GF-D8 (cell line): ENCODE results near the gene IGLL5.
"Not testable (repeated sequence)": the region's sequence is repeated elsewhere in the genome, so short reads cannot be mapped to it uniquely, and the experiment has no call there.

ENCODE experiments used
- DNase-seq: peaks from one replicate; lab custom pipeline; 2025; lab: John Stamatoyannopoulos, UW

IGLL5 gene

DNA sequence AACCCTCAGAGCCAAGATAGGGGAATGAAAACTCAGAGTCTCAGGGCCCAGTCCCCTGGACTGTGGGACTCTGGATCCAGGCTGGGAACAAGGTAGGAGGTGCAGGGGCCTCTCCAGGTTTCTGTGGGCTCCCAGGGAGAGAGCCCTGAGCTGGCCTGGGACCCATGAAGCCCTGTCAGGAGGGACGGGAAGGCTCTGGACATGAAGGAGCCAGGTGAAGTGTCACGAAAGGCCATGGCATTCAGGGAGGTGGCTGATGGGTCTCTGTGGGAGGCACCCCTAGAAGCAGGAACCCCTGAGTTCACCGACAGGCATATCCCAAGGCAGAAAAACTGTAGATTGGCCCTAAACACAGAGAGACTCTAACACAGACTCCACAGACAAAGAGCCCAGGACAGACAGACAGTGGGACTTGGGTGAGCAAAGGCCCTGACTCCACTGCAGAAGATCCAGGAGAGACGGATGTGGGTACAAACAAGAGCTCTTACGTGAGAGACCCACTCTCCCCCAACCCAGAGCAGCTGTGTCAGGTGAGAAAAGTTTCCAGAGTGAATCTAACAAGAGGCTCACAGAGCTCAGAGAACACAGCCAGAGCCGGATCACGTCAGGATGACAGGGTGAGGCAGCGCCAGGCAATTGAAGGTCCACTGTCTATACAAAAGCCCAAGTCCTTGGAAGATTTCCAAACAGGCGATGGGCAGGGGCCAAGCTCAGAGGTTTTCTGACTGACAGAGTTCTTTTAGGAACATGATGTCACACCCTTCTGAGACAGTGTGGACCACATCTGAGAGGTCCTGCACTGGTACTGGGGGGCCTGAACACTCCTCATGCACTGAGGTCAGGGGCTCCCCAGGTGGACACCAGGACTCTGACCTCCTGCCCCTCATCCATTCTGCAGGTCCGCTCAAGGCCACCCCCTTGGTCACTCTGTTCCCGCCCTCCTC is 27.4 kb downstream of the IGLL5 start:
- DNase-seq, result no peak

DNA sequence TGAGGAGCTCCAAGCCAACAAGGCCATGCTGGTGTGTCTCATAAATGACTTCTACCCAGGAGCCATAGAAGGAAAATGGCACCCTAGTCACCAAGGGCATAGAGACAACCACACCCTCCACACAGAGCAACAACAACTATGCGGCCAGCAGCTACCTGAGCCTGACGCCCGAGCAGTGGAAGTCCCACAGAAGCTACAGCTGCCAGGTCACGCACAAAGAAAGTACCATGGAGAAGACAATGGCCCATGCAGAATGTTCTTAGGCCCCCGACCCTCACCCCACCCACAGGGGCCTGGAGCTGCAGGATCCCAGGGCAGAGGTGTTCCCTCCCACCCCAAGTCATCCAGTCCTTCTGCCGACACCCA is 28.0 kb downstream of the IGLL5 start:
- DNase-seq, result no peak

DNA sequence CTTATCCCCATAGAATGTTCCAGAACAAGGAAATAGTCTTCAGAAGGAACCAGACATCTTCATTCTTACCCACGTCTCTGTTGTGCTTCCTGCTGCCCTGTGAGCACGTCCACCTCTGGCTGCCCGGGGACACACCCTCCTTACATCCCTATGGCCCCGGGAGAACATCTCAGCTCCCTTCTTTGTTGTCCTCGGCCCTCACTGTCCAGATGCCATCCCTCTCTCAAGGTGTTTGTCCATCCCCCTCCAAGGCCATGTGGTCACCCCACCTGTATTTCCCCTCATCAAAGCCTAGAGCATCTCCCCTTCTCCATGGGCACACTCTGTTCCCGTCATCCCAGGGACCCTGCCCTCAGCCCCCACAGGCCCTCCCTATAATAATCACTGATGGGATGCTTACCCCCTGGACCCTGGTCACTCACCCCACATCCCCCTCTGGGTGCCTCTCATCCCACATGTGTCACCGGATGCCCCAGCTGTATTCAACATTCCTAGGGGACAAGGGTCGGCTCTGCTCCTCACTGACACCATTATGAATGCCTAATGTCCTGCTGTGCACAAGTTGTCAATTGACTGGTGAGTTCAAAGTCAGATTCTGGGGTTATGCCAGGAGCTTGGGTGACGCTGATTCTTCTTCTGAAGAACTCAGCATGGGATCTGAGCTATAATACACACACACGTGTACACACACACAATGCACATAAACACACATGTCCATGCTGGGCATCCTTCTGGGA is 28.8 kb downstream of the IGLL5 start:
- no peak for DNase-seq

DNA sequence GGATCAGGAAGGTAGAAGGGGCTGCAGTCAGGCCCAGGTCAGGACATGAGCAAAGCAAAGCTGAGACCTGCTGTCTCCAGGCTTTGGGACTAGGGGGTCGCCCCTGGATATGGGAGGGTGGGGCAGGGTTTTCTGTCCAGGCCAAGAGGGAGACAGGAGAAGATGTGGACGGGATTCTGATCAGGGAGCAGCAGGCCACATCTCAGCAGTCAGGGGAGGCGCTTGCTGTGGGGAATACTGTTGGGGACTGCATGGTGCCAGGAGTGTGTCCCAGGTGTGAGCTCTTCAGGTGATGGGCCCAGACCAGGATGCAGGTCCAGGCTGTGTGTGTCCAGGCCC is 29.3 kb downstream of the IGLL5 start:
- no peak for DNase-seq

DNA sequence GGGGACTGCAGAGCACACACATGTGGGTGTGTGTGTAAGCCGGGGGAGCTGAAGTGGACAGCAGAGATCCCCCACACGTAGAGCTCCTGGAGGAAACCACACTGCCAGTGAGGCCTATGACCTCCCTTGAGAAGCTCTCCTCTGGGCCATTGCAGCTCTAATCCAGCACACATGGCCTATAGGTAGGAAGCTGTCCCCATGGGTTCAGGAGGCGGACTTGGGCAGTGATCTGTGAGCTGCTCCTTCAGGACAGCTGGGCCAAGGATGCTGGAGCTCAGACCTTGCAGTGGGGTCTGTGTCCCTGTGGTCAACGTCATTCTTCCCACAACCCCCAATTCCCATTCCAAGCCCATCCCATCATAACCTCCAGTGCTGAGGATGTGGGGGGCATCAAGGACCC is 29.8 kb downstream of the IGLL5 start:
- no peak for DNase-seq

DNA sequence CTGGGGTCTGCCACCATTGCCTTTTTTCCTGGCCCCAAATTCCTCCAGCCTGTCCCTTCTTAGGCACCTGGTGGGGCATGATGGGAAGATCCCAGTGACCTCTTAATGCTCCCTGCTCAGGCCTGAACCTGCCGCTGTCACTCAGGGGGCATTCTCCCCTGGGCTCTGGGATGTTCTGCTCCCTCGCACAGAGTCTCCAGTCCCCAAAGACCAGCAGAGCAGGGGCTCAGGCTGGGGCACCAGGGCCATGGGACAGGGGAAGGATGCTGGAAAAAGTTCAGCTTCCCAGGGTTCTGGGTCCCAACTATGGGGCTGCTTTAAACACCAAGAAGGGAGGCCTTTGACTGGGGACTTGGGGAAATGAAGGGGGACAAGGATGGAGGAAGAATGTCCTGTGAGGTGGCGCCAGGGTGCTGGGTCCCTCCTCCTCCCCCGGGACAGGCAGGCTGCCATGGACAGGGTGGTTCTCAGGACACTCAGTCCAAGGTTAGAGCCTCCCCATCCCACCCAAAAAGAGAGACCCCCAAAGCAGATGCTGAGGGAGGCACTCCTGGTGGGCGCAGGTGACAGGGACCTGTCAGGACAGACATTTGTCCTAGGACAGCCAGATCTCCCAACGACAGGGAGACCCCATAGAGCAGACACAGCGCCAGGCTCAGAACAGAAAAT is 30.8 kb downstream of the IGLL5 start:
- no peak for DNase-seq

DNA sequence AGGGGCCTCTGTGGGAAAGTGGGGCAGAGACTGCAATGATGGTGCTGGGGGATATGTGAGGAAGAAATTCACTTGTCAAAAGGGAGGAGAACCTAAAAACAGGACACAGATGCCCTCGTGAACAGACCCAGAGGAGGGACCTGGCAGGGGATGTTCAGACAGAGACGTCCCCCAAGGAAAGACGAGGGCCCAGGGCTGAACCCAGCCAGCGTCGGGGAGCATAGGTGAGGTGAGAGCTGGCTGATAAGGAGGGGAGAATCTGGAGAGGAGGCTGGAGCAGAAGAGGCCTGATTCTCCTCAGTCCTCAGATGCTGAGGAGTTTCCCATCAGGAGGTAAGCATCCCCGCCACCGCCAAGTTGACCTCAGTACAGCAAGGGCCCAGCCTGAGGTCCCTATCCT is 31.4 kb downstream of the IGLL5 start:
- DNase-seq, result no peak

DNA sequence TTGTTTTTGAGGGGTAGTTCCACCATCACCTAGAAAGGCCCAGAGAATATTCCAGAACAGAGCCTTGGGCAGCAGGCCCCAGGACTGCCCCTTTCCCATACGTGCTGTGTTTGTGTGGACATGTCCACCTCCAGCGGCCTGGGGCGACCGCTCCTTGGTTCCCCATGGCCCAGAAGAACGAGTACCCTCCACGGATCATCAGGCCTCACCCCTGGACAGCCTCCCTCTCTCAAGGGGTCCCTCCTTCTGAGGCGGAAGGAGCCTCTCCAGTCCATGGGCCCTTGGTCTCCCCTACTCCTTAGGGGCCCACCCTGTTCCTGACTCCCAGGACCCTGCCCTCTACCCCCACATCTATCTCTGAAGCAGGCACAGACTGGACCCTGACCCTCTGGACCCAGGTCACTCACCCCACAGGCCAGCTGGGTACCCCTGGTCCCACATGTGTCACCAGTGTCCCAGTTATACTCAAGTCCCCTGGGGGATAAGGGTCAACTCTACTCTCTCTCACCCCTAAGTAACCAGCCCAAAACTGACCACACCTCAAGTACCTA is 32.6 kb downstream of the IGLL5 start:
- no peak for DNase-seq

DNA sequence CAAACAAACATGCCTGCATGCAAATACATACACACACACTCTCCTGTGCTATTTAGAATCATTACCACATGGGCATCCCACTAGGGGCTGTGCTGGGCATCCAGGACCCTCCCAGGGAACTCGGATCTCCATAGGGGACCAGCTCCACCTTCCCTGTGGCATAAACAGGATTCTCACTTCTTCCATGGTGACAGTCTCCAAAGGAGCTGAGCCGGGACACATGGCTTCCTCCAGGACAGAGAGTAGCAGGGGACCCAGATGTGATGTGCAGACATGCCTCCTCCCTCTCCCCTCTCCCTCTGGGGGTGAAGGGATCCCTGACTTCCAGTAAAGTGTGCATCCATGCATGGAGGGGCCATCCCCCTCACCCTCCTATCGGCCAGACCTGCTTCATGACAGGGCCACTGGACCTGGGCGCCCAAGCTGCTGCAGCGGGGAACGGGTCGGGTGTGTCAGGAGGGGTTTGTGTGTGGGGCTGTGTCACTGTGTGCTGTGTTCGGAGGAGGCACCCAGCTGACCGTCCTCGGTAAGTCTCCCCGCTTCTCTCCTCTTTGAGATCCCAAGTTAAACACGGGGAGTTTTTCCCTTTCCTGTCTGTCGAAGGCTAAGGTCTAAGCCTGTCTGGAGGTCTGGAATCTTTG is 33.4 kb downstream of the IGLL5 start:
- no peak for DNase-seq

DNA sequence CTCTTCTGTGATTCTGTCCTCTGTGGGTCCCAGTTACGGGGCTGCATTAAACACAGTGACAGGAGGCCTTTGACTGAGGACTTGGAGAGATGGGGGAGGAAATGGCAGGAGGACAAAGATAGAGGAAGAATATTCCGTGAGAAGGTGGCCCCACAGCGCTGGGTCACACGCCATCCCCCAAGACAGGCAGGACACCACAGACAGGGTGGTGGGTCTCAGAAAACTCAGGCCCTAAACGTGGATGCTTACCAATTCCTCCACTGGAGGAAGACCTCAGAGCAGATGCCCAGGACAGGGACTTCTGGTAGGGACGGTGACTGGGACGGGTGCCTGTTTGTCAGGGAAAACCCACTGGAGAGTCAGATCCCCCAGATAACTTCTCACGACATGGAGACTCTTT is 34.0 kb downstream of the IGLL5 start:
- no peak for DNase-seq

DNA sequence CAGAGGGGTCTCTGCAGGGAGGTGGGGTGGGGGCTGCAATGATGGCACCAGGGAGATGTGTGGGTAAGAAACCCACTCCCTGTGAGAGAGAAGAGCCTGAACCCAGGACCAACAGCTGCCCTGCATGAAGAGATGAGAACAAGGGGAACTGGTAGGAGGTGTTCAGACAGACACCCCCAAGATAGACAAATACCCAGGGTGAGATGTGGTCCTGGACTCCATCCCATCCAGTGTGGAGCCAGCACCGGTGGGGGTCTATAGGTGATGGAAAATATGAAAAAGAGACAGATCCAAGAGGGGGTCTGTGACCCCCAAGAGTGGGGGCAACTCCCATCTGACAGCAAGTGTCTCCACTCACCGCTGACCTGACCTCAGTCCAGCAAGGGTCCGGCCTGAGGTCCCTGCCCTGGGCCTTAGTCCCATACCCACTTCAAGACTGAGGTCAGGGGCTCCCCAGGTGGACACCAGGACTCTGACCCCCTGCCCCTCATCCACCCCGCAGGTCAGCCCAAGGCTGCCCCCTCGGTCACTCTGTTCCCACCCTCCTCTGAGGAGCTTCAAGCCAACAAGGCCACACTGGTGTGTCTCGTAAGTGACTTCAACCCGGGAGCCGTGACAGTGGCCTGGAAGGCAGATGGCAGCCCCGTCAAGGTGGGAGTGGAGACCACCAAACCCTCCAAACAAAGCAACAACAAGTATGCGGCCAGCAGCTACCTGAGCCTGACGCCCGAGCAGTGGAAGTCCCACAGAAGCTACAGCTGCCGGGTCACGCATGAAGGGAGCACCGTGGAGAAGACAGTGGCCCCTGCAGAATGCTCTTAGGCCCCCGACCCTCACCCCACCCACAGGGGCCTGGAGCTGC is 34.7 kb downstream of the IGLL5 start:
- not testable (repeated sequence) for DNase-seq

DNA sequence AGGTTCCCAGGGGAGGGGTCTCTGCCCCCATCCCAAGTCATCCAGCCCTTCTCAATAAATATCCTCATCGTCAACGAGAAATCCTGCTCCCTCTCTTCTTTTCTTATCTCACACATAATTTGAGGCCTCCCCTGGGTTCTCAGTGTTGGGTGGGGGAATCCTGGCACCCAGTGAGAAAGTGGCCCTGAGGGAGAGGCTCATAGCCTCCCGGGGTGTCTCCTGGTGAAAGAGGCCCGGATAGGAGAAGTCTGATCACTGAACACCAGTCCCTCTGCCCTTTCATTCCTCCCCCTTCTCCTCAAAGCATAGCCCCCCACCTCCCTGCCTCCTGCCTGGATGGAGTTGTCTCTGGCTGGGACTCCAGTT is 35.3 kb downstream of the IGLL5 start:
- DNase-seq, result no peak

DNA sequence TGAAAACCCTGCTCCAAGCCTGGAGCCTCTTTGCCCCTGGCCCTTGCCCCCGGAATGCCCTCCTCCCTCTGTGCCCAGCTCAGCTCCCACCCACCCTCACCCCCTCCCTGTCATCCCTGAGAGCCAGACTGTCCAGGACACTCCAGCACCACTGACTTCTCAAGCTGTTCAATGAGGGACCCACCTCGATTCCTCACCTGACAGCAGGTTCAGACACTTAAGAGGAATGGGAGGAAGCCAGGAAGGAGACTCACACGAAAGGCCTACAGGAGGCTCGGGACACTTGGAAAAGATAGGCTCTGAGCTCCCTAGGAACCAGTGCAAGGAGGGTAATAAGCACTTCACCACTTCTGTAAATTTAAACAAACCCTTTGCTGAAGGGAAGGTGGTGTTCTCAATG is 35.8 kb downstream of the IGLL5 start:
- DNase-seq, result no peak

DNA sequence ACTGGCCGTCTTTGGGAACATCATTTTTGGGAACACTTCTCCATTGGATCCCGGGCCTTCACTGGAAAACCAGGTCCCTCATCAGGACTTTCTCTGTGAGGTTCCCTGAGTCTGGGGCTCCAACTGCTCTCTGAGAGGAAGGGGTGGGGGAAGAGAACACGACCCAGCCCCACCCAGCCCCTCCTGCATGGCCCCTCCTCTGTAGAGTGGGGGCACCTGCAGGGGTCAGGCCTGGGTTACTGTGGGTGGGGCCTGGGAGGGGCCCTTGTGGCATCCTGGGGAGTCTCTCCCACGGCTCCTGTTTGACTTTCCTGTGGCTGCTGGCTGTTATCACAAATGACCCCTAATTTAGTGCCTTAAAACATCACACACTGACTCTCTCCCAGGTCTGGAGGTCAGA is 36.3 kb downstream of the IGLL5 start:
- no peak for DNase-seq

DNA sequence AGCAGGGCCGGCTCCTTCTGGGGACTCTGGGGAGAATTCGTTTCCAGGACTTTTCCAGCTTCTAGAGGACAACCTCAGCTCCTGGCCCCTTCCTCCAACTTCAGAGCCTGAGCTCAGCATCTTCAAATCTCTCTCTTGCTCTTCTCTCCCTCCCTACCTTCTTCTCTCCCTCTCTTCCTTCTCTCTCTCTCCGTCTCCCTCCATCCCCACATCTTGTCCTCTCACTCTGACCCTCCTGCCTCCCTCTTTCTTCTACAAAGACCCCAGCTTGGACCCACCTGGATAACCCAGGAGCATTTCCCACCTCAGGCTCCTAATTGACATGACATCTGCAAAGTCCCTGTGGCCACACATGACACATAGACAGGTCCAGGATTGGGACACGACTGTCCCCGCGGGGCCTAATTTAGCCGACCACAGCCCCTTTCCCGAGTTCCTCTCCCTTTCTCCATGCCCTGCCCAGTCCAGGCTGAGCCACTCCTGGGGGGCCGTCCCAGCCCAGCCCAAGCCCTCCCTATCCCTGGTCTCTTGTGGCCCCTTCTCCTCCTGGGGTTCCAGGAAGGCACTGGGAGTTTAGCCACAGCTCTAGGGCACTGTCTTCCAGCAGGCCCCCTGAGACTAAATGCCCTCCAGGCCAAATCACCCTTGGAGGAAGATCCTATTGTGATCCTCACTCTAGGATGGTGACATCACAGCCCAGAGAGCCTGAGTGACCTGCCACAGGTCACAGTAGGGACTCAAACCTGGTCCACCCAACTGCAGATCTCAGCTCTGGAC is 36.9 kb downstream of the IGLL5 start:
- no peak for DNase-seq

DNA sequence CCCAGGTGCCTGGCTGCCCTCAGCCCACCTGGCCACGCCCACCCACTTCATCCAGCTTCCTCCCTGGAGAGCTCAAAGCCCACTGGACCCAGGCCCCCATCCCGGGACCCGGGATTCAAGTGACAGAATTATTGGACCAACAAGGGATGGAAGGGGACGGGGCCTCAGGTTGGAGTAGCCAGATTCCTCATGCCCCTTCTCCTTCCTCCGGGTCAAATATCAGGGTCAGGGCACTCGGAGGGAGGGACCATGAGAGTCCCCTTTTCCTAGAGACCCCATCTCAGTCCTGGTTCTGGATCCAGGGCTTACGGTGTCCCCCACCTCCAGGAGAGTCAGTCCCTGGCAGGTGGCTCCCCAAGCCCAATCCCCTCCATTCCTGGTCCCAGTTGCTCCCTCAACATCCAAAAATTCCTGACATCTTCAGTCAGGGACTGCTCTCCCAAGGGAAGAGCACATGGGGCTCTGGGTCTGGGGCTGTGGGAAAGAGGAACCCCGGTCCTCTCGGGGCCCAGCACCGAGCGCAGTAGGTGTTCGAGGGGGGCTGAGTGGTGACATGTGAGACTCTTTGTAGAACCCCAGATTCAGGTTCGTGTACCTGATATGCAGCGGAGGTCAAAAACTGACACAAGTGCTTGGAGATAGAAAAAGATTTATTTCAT is 37.7 kb downstream of the IGLL5 start:
- no peak for DNase-seq

DNA sequence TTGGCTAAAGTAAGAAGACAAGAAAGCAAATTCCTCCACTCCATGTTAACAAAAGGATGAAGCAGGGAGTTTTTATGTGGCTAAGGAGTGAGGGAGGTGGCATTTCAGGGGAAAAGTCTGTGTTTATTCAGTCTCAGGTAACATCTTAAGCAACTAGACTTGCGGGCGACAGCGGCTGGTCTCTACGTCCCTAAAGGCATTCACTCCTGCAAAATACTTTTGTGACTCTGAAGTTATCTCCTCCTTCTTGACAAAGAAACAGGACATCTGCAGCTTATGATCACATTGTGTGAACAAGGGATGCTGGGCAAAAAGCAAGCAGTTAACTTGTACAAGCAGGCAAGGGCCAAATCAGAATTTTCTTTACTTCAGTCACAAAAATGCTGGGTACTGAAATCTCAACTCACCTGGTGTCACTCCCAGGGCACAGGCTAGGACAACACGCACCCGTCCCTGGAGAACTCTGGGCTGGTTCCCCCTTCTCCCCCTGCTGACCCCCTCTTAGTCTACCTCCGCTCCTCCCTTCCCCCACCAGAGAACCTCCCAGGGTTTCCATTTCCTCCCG is 38.3 kb downstream of the IGLL5 start:
- DNase-seq, result no peak

DNA sequence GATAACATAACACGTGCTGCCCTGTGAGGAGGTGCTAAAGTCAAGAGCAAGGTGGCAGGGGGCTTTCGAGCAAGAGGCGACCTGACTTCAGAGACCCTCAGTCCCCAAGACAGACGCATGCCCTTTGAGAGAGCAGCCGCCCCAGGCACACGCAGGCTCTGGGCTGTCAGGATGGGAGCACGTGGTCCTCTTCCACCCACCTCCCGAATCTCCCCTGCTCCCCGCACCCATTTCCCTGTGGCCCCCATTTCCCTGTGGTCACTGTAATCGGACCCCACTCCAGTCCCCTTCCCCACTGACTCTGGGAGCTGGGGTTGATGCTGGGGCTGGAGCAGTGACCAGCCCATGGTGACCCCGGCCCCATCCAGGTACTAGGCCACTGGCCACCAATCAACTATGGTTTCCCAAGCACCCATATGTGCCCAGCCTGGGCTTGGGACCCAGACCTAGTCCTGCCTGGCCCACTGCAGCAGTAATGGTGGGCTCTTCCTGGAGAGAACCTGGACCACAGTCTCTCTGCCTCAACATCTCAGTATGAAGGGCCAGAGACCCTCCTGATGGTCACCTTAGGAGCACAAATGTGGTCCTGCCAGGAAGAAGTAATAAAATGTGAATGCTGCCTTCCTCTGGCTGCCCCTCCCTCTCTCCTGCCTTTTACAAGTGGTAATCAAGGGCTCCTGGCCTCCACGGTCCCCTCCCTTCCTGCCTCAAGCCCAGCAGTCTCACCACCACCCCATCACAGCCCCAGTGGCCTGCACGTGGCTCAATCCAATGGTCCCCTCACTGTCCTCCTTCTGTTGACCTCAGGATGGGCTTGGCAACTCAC is 39.0 kb downstream of the IGLL5 start:
- no peak for DNase-seq
